ENCODE results near the gene DNM2.
"Not testable (repeated sequence)": the region's sequence is repeated elsewhere in the genome, so short reads cannot be mapped to it uniquely, and the experiment has no call there.

Gene DNM2

DNA sequence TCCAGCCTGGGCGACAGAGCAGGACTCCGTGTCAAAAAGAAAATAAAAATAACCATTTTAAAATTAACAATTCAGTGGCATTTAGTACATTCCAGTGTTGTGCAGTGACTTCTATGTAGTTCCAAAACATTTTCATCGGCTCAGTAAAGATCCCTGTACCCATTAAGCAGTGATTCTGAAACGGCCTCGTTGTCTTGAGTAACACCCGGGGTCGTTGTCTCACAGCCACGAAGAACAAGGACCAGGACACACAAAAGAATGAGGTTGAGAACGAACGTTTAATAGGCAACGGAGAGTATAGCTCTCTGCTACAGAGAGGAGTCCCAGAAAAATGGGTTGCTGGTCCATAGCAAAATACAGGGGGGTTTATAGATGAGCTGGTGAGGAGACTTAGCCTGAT lies 120.5 kb downstream of the DNM2 start:
- DNase-seq (ENCODE audit: low spot score), result no peak

DNA sequence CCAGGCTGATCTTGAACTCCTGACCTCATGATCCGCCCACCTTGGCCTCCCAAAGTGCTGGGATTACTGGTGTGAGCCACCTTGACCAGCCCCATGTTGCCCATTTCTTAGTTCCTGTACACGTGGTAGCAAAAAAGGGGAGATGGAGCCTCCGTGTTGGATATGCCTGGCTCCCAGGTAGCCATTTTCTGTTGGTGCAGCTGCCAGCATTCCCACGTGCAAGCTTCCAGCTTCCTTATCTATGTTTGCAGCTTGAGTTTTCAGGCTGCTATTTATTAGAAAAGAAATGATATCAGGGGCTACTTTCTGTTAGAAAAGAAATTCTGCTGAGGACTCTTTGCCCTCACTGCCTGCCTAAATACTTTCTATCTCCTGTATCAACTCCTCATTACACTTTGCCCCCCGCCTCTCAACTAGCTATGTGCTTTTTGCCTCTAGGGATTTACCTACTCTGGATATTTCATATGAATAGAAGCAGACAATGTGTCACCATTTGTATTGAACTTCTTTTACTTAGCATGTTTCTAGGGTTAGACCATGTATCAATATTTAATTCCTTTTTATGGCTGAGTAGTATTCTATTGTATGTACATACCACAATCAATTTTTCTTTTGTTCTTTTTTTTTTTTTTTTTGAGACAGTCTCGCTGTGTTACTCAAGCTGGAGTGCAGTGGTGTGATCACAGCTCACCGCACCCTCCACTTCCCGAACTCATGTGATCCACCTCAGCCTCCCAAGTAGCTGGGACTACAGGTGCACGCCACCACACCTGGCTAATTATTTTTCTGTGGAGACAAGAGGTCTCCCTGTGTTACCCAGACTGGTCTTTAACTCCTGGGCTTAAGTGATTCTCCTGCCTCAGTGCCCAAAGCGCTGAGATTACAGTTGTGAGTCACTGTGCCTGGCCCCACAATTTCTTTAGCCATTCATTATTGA lies 121.5 kb downstream of the DNM2 start:
- DNase-seq (ENCODE audit: low spot score), result peak; percentile 74

DNA sequence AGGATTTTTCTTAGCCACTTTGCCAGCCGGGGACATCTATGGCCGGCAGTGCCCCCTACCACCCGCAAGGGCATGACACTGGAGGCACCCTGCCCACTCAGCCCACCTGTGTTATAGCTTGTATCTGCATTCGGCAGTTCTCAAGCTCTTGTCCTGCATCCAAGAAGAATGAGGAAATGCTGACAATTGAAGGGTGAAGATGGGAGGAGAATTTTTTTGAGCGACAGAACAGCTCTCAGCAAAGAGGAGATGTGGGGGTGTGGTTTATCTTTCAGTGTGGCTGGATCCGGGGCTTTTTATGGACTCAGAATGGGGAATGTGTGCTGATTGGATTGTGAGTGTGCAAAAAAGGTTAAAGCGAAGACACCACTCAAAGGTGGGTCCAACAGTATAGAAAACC lies 124.9 kb downstream of the DNM2 start:
- DNase-seq (ENCODE audit: low spot score), result no peak

DNA sequence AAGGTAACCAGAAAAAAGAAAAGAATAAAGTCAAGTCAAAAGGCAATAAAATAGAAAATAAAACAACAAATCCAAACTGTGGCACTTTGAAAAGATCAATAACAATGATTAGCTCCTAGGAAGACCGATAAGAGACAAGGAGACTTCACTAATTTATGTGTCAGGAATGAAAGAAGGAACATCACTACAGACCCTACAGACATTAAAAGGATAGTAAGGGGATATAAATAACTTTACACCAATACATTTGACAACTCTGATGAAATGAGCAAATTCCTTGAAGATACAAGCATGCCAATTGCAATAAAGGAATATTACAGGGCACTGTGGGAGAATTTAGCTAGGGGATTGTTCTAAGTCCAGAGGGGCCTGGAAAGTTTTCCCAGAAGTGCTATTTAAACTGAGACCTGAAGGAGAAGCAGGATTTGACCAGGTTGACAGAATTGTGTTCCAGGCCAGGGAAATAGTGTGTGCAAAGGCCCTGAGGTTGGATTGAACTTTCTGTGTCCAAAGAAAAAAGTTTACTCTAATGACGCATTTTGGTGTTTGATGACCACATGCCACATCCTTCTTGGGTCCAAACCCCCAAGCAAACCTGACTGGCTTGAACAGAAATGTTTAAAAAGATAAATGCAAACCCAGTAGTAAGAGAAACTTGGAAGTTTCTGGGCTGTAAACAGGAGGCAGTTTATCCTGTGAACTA lies 128.8 kb downstream of the DNM2 start:
- DNase-seq (ENCODE audit: low spot score), result no peak

DNA sequence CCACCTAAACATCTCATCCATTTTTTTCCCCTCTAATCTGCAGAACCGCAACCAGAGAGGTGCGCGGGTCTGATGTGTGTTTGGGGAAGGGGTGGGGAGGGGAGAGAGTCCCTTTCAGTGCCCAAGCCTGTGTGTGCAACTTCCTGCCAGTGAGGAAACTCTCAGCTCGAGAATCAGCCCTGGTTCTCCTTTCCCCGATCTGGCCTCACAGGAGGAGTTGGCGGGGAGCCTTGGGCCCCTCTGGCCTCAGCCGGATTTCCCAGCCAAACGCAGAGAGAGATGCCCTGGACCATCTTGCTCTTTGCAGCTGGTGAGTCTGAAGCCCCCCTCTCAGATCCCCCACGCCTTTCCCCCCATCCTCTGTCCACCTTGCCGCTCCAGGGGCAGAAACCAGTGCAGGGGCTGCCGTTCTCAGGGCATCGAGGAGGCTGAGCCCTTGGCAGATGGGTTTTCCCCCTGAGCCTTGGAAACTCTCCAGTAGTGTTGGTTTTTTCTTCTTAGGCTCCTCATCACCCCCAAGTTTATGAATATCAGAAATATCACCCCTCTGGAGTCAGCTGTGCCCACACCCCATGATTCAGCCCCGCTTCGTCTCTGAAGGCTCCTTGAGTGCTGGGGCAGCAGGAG lies 130.5 kb downstream of the DNM2 start, which contains the start of gene C19orf38:
TSS of gene C19orf38 (plus strand) at position 186 of the 627 bp plus-strand sequence. CDS start at position 280, 94 bp downstream.
- DNase-seq (ENCODE audit: low spot score), result no peak

DNA sequence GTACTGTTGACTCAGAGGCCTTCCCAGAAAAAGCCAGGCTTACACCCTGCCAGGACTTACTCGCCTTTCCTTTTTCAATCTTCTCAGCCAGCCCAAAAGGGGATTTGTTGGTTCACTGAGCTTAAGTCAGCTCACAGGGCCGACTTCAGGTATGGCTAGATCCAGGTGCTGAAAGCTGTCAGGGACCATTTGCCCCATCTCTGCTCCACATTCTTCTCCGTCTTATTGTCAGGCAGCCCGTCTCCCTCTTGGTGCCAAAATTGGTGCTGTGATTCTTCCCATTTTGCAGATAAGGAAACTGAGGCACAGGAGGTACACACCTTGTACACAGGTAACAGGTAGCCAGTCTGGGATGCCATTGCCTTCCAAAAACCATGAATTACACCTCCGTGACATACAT lies 132.8 kb downstream of the DNM2 start:
- no peak for DNase-seq (ENCODE audit: low spot score)

DNA sequence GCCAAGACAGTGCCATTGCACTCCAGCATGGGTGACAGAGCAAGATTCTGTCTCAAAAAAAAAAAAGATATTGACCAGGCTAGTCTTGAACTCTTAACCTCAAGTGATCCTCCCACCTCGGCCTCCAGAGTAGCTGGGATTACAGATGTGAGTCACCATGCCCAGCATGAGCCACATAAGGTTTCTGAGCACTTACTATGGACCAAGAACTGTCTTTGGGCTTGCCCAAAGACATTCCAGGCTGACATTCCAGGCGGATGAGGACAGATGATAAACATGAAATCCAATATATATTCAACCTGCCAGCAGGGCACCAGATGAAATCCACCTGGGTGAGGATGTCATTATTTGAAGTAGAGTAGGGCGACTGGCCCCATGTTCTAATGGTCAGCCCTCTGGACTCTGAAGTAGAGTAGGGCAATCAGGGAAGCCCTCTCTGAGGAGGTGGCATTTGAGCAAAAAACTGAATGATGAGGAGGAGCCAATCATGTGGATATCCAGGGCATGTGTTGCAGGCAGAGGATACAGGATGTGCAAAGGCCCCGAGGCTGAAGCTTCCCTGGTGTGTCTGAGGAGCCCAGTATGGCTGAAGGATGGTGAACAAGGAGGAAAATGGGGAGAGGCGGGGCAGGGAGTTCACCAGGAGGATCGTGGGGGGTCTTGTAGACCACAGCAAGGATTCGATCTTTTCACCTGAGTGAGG lies 134.4 kb downstream of the DNM2 start:
- DNase-seq (ENCODE audit: low spot score), result no peak

DNA sequence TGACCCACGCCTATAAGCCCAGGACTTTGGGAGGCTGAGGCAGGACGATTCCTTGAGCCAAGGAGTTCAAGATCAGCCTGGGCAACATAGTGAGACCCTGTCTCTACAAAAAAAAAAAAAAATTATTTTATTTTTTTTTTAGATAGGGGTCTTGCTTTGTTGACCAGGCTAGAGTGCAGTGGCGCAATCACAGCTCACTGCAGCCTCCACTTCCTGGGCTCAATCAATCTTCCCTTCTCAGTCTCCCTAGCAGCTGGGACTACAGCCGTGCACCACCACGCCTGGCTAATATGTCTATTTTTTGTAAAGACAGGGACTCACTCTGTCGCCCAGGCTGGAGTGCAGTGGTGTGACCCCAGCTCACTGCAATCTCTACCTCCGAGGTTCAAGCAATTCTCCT lies 135.1 kb downstream of the DNM2 start:
- no peak for DNase-seq (ENCODE audit: low spot score)

DNA sequence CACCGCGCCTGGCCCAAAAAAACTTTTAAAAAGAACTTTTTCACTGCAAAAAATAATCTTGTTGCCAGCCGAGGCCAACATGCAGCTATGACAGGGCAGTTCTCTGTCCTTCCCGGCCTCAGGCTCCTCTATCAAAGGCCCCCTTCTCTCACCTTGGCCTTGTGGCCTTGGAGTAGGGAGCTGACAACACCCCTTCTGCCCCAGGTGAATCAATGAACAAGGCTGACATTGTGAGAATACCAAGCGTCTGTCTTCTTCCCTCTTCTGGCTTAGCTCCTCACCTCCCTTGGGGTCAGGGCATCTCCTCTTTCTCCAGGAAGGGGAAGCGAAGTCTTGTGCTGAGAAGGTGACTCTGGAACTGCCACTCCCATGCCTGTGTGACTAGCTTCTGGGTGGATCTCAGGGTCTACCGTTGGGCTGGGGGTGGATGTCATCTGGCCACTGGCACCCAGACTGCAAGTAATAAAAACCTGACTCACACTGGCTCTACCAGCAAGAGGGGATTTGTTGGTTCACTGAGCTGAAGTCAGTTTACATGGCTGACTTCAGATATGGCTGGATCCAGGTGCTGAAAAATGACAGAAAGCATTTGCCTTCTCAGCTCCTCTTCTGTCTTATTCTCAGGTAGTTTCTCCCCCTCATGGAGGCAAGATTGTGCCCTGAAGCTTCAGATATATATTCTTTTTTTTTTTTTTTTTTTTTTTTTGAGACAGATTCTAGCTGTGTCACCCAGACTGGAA lies 136.6 kb downstream of the DNM2 start:
- no peak for DNase-seq (ENCODE audit: low spot score)

DNA sequence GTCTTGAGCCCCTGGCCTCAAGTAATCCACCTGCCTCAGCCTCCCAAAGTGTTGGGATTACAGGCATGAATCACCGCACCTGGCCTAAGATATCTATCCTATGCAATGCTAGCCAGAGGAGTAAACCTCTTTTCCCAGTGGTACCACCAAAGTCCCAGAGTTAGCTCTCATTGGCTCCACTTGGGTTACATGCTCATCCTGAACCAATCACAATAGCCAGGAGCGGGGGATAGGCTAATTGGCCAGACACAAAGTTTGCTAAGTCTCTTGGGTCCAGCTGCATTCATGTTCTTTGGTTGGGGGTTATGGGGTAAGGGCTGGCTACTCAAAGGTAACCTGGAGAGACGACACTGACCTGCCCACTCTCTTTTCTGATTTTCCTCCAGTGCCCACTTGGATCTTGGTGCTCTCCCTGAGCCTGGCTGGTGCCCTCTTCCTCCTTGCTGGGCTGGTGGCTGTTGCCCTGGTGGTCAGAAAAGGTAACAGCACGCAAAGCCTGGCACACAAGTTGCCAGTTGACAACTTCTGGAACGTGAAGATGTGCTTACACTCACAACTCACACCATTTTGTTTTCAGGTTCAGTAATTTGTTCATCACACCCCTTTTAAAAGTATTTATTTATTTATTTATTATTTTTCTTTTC lies 138.1 kb downstream of the DNM2 start:
- DNase-seq (ENCODE audit: low spot score), result peak; percentile 45

DNA sequence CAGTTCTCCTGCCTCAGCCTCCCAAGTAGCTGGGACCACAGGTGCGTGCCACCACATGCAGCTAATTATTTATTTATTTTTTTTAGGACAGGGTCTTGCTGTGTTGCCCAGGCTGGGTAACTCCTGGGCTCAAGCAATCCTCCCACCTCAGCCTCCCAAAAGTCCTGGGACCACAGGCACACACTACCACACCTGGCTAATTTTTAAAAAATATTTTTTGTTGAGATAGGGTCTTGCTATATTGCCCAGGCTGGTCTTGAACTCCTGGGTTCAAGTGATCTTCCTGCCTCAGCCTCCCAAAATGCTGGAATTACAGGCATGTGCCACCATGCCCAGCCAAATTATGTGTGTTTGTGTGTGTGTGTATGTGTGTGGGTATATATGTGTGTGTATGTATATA lies 139.0 kb downstream of the DNM2 start:
- not testable (repeated sequence) for DNase-seq (ENCODE audit: low spot score)

DNA sequence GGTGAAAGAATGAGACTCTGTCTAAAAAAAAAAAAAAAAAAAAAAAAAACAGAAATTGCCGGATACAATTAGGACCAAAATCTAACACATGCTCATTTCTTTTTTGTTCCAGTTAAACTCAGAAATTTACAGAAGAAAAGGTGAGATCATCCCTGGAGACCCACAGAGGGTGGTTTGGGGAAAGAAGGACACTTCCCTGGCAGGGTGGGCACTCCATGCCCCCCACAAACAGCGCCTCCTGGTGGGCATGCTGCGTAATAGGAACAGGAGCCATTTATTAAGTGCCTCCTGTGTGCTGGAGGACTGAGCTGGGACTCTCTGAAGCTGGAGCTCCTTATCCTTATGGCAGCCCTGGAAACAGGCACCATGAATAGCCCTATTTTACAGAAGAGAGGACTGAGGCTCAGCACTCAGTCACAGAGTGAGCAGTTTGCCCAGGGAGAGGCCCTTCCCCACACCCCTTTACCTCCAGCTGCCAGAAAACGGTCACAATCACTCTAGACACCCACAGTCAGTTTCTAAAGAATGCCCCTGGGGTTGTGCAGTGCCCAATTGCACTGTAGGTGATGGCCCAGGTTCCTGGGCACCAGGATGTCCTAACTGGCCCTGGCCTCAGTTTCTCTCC lies 140.4 kb downstream of the DNM2 start:
- DNase-seq (ENCODE audit: low spot score), result peak; percentile 62

DNA sequence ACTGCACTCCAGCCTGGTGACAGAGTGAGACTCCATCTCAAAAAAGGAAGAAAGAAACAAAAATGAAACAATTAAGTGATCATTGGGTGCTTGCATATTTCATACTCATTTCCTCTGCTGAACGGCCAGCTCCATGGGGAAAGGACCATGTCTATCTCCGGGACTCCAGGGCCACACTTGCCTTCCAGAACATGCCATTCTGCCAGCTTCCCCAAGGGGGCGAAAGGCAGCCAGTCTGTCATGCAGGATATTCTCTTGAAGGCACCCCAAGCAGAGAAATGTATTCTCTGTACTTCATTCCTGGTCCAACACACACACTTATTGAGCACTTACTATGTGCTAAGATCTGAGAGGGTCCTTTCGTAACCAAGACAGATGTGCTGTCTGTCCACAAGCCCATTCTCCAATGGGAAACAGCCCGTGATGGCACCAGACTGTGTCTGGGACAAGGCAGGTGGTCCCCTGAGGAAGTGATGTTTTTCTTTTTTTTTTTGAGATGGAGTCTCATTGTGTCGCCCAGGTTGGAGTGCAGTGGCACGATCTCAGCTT lies 143.3 kb downstream of the DNM2 start:
- peak; percentile 57 for DNase-seq (ENCODE audit: low spot score)

DNA sequence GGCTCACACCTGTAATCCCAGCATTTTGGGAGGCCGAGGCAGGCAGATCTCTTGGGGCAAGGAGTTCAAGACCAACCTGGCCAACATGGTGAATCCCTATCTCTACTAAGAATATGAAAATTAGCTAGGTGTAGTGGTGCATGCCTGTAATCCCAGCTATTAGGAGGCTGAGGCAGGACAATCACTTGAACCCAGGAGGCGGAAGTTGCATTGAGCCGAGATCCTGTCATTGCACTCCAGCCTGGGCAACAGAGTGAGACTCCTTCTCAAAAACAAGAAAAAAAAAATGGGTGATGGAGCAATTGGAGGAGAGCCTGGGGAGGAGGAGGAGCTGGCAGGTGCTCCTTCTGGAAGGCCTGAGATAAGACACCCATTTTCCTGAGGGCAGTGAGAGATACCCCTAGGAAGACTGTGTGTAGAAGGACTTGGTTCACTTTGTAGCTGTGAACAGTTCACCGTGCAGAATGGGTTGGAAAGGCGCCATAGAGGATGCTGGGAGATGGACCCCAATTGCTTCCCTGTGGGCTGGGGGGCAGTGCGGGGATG lies 144.8 kb downstream of the DNM2 start:
- DNase-seq (ENCODE audit: low spot score), result no peak

DNA sequence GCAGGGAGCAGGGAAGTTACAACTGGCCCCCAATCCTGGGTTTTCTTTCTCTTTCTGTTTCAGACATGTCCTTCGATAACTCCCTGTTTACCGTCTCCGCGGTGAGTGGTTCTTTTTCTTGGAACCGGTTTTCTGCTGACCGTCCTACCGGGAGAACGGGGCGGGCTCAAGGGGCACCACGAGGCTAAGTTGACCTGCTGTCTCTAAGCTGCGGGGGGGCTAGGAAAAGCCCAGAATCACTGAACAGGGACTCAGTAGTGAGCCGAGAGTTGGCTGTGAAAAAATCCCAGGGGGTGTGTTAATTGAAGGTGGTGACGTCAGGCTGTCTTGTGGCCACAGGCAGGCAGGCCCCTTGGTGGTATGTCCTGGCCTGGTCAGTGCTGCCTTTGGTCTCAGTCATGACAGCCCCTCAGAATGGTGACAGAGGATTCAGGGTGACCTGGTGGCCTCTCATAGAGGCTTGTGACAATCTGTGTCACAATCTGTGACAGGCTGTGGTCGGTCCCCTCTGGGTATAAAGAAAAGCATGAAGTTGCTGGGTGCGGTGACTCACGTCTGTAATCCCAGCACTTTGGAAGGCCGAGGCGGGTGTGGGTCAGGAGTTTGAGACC lies 145.3 kb downstream of the DNM2 start:
- no peak for DNase-seq (ENCODE audit: low spot score)

DNA sequence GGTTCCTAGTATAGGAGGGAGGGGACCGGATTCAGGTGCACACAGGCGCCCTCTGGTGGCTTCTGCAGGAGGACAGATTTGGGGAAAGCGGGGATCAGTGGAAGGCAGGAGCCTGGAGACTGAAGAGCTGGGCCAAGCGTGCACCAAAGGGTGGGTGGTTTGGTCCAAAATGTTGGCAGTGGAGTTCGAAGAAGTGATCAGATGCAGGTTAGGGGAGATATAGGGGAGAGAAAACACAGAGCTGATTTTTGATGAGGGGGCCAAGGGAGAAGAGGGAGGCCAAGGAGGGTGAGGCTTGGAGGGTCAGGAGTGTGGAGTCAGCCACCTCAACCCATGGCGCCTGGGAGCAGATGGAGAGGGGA lies 146.6 kb downstream of the DNM2 start:
- peak; percentile 88 for DNase-seq (ENCODE audit: low spot score)

DNA sequence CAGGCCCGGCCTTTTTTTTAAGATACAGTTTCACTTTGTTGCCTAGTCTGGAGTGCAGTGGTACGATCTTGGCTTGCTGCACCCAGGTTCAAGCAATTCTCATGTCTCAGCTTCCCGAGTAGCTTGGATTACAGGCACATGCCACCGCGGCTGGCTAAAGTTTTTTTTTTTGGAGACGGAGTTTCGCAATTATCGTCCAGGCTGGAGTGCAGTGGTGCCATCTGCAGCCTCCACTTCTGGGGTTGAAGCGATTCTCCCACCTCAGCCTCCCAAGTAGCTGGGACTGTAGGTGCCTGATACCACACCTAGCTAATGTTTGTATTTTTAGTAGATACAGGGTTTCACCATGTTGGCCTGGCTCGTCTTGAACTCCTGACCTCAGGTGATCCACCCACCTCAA lies 148.6 kb downstream of the DNM2 start:
- DNase-seq (ENCODE audit: low spot score), result no peak

DNA sequence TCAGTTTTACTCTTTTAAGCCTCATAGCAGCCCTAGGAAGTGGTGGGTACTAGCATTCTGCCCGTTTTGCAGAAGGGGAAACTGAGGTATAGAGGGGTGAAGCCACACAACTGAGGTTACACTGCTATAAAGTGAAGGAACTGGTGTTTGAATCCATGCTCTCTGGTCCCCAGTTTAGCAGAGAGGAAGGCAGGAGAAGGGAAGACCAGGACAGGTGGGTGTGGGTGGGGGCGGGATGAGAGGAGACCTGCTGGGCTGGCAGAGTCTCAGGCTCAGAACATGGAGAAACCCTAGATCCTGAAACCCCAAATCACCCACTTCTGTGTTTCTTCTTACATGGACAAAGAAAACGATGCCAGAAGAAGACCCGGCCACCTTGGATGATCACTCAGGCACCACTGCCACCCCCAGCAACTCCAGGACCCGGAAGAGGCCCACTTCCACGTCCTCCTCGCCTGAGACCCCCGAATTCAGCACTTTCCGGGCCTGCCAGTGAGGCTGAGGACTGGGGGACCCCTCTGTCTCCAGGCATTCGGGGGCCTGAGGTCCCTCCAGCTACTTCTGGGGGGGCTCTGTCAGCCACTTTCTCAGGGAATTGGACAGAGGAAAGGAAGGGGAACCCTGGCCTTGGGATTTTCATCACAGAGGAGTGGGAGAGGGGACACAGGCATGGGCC lies 151.1 kb downstream of the DNM2 start:
- no peak for DNase-seq (ENCODE audit: low spot score)

DNA sequence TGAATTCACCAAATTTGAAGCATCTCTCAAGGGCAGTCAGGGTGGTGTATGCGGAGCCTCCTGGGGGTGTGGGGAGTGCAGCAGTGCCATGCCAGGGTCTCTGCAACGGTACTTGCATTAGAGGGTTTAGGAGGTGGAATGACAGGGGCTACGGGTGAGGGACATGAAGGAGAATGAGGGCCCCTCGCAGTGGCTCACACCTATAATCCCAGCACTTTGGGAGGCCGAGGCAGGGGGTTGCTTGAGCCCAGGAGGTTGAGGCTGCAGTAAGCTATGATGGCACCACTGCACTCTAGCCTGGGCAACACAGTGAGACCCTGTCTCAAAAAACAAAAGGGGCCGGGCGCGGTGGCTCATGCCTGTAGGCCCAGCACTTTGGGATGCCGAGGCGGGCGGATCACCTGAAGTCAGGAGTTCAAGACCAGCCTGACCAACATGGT lies 152.0 kb downstream of the DNM2 start:
- not testable (repeated sequence) for DNase-seq (ENCODE audit: low spot score)

Measured in hematopoietic multipotent progenitor cell treated with erythropoietin and hydrocortisone succinate and interleukin-3 and kit ligand, for 17 days (in vitro differentiated cells).